ENCODE results near the gene TBATA. TPM values are rescaled to one million over a fixed set of nuclear protein-coding genes. Genes with fewer than 3 reads are reported as not detected.

TBATA gene
- total RNA-seq, 1 experiment from 2014 or later, result not detected

- Mint-ChIP-seq H3K36me3 (no peaks in the 10 kb centered on the region), H3K27ac (no peak overlapping the region), H3K4me1 (peaks cover 3% of the 10 kb centered on the region; the same call in 1 of the 2 replicates), H3K4me3 (no peak overlapping the region), H3K27me3 (ENCODE audit: low read depth) (no peaks in the 10 kb centered on the region; the same call in 1 of the 2 replicates), H3K9me3 (no peaks in the 10 kb centered on the region)
- ChIA-PET CTCF (no interaction called here), POLR2A (interaction anchor here (0.6 kb wide), 1 partner anchor 252 kb away, joined by 4 read pairs; no protein-coding TSS in a partner anchor)
- no peak for TF ChIP-seq KAT7 (CRISPR knock-in tag; IDR thresholded peaks at IDR 0.05; ENCODE audit: borderline replicate concordance)
- no peak for TF ChIP-seq ZNF416 (CRISPR knock-in tag; IDR thresholded peaks at IDR 0.05)
- TF ChIP-seq TEAD1 (CRISPR knock-in tag; IDR thresholded peaks at IDR 0.05), result no peak
- DNase-seq (ENCODE audit: low spot score) (no peak), ATAC-seq (no peak)
These were observed 10.1 kb downstream of the TBATA start for GRCh38 chr10:70774810-70775678.

- peaks cover 3% of the 10 kb centered on the region; the same call in 1 of the 2 replicates for H3K4me1 Mint-ChIP-seq
- no peak for DNase-seq (ENCODE audit: low spot score)
- no peak overlapping the region for H3K27ac Mint-ChIP-seq
- ChIA-PET CTCF (no interaction called here), POLR2A (interaction anchor here (0.6 kb wide), 1 partner anchor 251 kb away, joined by 4 read pairs; no protein-coding TSS in a partner anchor)
- H3K4me3 Mint-ChIP-seq, result no peak overlapping the region
- TF ChIP-seq ATF3 (CRISPR knock-in tag; conservative IDR thresholded peaks at IDR 0.05) (no peak), ATF2 (CRISPR knock-in tag; IDR thresholded peaks at IDR 0.05; ENCODE audit: borderline replicate concordance, low read depth) (no peak), CTCF (IDR thresholded peaks at IDR 0.05) (no peak), PREB (CRISPR knock-in tag; IDR thresholded peaks at IDR 0.05; ENCODE audit: borderline replicate concordance) (no peak), NR1H2 (CRISPR knock-in tag; IDR thresholded peaks at IDR 0.05) (no peak), RELA (CRISPR knock-in tag; IDR thresholded peaks at IDR 0.05; ENCODE audit: borderline replicate concordance) (no peak), ZMAT4 (CRISPR knock-in tag; IDR thresholded peaks at IDR 0.05) (no peak), HMGA2 (CRISPR knock-in tag; IDR thresholded peaks at IDR 0.05) (no peak), STAT6 (CRISPR knock-in tag; conservative IDR thresholded peaks at IDR 0.05; ENCODE audit: low read depth) (no peak), NFE2L1 (CRISPR knock-in tag; IDR thresholded peaks at IDR 0.05) (no peak), EMX1 (CRISPR knock-in tag; IDR thresholded peaks at IDR 0.05) (no peak), ZNF671 (CRISPR knock-in tag; IDR thresholded peaks at IDR 0.05) (no peak), NFATC4 (CRISPR knock-in tag; IDR thresholded peaks at IDR 0.05) (no peak), USF1 (CRISPR knock-in tag; IDR thresholded peaks at IDR 0.05) (no peak), SMAD4 (CRISPR knock-in tag; IDR thresholded peaks at IDR 0.05) (no peak), FOXP4 (CRISPR knock-in tag; IDR thresholded peaks at IDR 0.05) (no peak), RORB (CRISPR knock-in tag; IDR thresholded peaks at IDR 0.05) (no peak), NR2C2 (CRISPR knock-in tag; IDR thresholded peaks at IDR 0.05) (no peak), ATF1 (CRISPR knock-in tag; IDR thresholded peaks at IDR 0.05) (no peak)
- H3K9me3 Mint-ChIP-seq, result peaks cover 4% of the 10 kb centered on the region; the same call in 1 of the 2 replicates
- H3K27me3 Mint-ChIP-seq (ENCODE audit: low read depth), result no peaks in the 10 kb centered on the region; the same call in 1 of the 2 replicates
- no peaks in the 10 kb centered on the region for H3K36me3 Mint-ChIP-seq
- no peak for ATAC-seq
These were observed 11.0 kb downstream of the TBATA start for GRCh38 chr10:70773965-70774809.
